RPMI8226 (cell line): ENCODE measurements around the gene NME9.
"Not testable (repeated sequence)": the region's sequence is repeated elsewhere in the genome, so short reads cannot be mapped to it uniquely, and the experiment has no call there.

Source experiments
- DNase-seq: peaks from one replicate; pipeline ENCODE4 v3.0.0-alpha.2; 2015

NME9 gene, protein sequence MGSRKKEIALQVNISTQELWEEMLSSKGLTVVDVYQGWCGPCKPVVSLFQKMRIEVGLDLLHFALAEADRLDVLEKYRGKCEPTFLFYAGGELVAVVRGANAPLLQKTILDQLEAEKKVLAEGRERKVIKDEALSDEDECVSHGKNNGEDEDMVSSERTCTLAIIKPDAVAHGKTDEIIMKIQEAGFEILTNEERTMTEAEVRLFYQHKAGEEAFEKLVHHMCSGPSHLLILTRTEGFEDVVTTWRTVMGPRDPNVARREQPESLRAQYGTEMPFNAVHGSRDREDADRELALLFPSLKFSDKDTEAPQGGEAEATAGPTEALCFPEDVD

GRCh38 chr3:138329127-138329983, at the start of gene NME9:
Gene NME9, minus strand, starts transcription at chr3:138329851. Its CDS starts 516 bp downstream, at chr3:138329335.
- peak; percentile 78 for DNase-seq

- no peak for DNase-seq
Observed at GRCh38 chr3:138378990-138379389, 49.3 kb upstream of the NME9 start.

- no peak for DNase-seq
Observed at GRCh38 chr3:138378331-138378730, 48.7 kb upstream of the NME9 start.

DNA sequence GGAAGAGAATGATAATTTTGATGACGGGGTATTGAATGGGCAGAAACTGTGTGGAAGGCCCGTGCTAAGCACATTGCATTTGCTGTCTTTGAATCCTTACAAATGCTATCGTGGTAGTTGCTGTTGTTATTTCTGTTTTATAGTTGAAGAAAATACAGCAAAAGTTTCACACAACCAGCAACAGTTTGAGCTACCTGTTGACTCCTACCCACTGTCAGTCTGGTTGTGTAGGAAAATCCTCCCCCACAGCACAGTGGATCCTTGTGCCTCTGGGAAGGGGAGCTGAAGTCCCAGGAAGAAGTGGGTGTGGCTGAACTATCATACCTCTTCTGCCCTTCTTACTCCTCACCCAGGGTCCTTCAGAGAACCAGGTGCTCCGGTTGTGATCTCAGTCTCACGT, 48.2 kb upstream of the NME9 start:
- DNase-seq, result no peak

DNA sequence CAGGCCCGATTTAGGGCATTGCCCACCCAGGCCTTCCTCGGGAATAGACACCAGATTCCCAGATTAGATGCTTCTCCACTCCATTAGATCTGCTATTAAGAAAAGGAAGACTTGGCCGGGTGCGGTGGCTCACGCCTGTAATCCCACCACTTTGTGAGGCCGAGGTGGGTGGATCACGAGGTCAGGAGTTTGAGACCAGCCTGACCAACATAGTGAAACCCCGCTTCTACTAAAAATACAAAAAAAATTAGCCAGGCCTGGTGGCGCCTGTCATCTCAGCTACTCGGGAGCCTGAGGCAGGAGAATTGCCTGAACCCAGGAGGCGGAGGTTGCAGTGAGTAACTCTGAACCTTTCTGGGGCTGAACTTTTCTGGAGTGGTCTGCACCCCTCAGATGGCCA, 47.6 kb upstream of the NME9 start:
- DNase-seq, result not testable (repeated sequence)

- DNase-seq, result no peak
Observed at GRCh38 chr3:138376663-138377062, 47.0 kb upstream of the NME9 start.

DNA sequence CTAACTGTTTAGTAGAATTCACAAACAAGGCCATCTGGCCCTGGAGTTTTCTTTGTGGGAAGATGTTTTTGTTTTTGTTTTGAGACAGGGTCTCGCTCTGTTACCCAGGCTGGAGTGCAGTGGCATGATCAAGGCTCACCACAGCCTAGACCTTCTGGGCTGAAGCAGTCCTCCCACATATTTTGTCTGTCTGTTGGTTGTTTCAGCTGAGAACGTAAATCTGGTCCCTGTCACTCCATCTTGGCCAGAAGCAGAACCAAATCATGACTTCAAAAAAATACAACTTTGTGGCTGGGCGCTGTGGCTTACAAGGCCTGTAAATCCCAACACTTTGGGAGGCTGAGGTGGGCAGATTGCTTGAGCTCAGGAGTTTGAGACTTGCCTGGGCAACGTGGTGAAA, 45.8 kb upstream of the NME9 start:
- DNase-seq, result no peak

DNA sequence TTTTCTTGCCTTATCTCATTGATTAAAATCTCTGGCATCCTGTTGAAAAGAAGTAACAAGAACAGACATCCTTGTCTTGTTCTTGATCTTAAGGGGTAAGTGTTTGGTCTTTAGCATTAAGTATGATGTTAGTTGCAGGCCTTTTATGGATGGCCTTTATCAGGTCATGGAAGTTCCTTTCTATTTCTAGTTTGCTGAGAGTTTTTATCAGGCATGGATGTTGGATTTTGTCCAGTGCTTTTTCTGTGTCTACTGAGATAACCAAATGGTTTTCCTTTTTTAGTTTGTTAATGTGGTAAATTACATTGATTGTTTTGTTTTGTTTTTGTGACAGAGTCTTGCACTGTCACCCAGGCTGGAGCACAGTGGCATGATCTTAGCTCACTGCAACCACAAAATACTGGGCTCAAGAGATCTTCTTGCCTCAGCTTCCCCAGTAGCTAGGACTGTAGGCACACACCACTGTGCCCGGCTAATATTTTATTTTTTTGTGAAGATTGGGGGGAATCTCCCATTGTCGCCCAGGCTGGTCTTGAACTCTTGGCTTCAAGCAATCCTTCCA, 45.0 kb upstream of the NME9 start:
- no peak for DNase-seq

- DNase-seq, result no peak
Observed at GRCh38 chr3:138373736-138374094, 44.1 kb upstream of the NME9 start.

- DNase-seq, result no peak
Observed at GRCh38 chr3:138373087-138373735, 43.6 kb upstream of the NME9 start.

- DNase-seq, result no peak
Observed at GRCh38 chr3:138371070-138371965, 41.7 kb upstream of the NME9 start.

- DNase-seq, result no peak
Observed at GRCh38 chr3:138370321-138370720, 40.7 kb upstream of the NME9 start.

DNA sequence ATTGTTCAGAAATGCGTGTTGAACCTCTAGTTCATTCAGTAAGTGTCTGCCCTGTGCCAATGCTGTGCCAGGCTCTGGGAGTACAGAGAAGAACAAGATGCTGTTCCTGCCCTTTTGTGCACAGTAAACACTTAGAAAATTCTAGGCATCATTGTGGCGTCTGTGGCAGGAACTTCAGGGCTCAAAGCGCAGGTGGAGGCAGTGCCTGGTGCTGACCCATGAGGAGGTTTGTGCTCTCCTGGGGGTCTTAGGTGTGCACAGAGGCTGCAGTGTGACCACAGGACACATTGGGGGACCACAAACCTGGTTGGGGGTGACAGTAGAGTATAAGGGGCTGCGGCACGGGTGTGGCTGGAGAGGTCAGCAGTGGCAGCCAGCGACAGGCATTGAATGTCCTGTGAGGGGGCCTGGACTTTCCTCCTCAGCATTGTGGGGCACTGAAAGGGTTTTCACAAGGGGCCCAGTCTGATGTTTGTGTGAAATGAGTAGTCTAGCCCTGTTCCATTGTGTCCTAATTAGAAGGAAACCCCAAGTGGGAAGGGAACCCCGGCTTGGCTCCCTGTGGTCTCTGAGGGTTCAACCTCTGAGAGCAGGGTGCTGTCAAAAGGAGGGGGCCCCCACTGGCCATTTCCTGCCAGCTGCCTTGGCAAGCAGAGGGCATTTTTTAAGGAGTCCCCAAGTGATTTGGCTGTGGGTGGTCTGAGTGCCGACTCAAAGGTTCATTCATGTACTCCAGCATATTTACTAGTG, 39.7 kb upstream of the NME9 start:
- DNase-seq, result no peak

DNA sequence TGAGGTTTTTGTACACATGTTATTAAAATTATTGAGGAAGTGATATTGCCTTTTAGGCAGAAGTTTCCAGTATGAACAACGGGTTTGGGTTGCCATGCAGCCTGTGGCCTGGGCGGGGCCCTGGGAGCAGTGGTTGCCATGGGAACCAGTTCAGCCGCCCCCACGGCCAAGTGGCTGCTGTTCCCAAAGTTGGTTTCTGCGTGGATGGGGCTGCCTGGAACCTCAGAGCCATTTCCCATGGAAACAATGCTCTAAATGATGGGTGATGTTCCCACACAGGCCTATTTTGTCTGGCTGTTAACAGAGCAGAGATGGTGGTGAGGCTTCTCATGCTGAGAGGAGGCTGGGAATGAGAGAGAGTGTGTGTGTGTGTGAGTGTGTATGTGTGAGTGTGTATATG, 38.3 kb upstream of the NME9 start:
- DNase-seq, result peak; percentile 11

- no peak for DNase-seq
Observed at GRCh38 chr3:138367326-138367850, 37.7 kb upstream of the NME9 start.

- DNase-seq, result no peak
Observed at GRCh38 chr3:138366006-138366759, 36.5 kb upstream of the NME9 start.

DNA sequence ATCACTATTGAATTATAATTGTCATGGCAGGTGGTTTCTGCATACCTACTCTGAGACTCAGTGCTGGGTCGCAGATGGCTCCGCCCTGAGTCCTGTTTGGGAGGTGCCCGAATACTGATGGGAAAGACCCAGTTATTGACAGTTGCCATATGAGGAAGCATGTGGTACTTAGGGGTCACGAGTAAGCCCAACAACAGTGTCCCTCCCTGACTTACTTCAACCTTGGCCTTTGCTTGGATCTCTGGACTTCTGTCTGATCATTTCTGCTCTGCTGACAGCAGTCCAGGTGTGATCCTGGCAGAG, 35.6 kb upstream of the NME9 start:
- no peak for DNase-seq

DNA sequence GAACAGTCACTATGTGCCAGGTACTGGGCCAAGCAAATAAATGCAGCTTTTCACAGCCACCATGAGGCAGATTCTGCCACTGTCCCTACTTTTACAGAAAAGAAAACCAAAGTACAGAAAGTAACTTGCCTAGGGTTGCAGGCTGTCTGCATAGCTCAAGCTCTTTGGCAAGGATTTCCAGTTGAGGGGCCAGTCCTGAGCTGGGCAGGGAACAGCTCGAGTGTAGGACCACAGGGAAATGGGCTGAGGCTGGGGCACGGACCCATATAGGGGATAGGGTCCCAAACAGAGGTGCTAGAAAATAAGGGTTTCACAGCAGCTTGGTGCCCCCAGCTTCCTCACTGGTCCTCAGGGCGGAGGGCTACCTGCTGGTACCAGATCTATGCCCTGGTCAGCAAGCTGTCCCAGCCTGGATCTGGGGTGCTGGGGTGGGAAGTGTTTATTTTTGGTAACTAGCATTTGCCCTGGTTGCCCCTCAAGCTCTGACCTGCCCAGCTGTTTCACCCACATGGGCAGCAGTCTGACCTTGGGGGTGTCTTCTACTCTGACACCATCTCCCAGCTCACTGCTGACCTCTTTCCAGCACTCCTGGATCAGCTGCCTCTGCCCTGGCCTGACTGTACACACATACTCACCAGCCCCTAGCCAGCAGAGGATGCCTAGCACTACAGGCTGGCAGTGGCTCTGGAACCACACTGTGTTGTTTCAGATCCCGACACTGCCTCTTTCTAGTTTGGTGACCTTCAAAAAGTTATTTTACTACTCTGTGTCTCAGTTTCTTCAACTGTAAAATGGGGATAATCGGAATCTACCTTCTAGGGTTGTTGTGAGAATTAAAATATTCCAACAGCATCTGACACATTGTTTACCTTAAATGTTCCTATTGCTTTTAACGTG, 35.0 kb upstream of the NME9 start:
- no peak for DNase-seq

DNA sequence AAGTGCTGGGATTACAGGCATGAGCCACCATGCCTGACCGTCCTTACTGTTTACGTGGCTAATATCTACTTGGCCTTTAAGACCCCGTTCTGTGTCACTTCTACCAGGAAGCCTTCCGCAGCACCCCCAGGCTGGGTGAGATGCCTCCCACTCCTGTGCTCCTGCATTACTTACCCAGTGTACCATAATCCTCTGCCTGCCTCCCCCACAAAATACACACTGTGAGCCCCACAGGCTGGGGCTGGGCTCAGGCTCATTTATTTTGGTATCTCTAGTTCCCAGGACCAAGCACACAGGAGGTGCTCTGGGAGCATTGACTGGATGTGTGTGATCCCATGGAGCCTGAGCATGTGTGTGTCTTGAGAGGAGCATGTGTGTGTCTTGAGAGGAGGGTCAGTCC, 33.7 kb upstream of the NME9 start:
- DNase-seq, result no peak

- DNase-seq, result no peak
Observed at GRCh38 chr3:138362538-138362937, 32.9 kb upstream of the NME9 start.
